Measurements from ENCODE around the gene COX6A2.

COX6A2 gene

GRCh38 chr16:31436221-31437045, 8.3 kb upstream of the COX6A2 start:
- H3K36me3 ChIP-seq (ENCODE audit: insufficient read depth, low read length), result no peaks in the 10 kb centered on the region
- no peak overlapping the region for H3K9ac ChIP-seq (ENCODE audit: insufficient read length)
- DNase-seq (ENCODE audit: low read depth, low spot score), result no peak
- no peak for TF ChIP-seq EZH2 (IDR thresholded peaks at IDR 0.05)
- no peak for TF ChIP-seq POLR2AphosphoS5 (IDR thresholded peaks at IDR 0.05; ENCODE audit: borderline replicate concordance, low read depth, low read length)
- no peak for TF ChIP-seq FOXP2 (optimal IDR thresholded peaks at IDR 0.05; ENCODE audit: control extremely low read depth, extremely low read length, insufficient read depth)
- H3K9me3 ChIP-seq (ENCODE audit: low read depth, low read length), result no peaks in the 10 kb centered on the region
- H3K27ac ChIP-seq, result no peak overlapping the region
- no peak overlapping the region for H3K4me3 ChIP-seq

- Histone ChIP-seq H3K9ac (ENCODE audit: insufficient read length) (no peak overlapping the region), H3K36me3 (ENCODE audit: insufficient read depth, low read length) (no peaks in the 10 kb centered on the region), H3K9me3 (ENCODE audit: low read depth, low read length) (no peaks in the 10 kb centered on the region), H3K4me3 (no peak overlapping the region), H3K27ac (no peak overlapping the region)
- TF ChIP-seq EZH2 (IDR thresholded peaks at IDR 0.05) (no peak), POLR2AphosphoS5 (IDR thresholded peaks at IDR 0.05; ENCODE audit: borderline replicate concordance, low read depth, low read length) (no peak), FOXP2 (optimal IDR thresholded peaks at IDR 0.05; ENCODE audit: control extremely low read depth, extremely low read length, insufficient read depth) (no peak)
- DNase-seq (ENCODE audit: low read depth, low spot score), result no peak
Measured at GRCh38 chr16:31435341-31436220, 7.4 kb upstream of the COX6A2 start.

- Histone ChIP-seq H3K27ac (no peak overlapping the region), H3K36me3 (ENCODE audit: insufficient read depth, low read length) (no peaks in the 10 kb centered on the region), H3K9ac (ENCODE audit: insufficient read length) (no peak overlapping the region), H3K4me3 (no peak overlapping the region), H3K9me3 (ENCODE audit: low read depth, low read length) (no peaks in the 10 kb centered on the region)
- DNase-seq (ENCODE audit: low read depth, low spot score), result no peak
- TF ChIP-seq EZH2 (IDR thresholded peaks at IDR 0.05) (no peak), POLR2AphosphoS5 (IDR thresholded peaks at IDR 0.05; ENCODE audit: borderline replicate concordance, low read depth, low read length) (no peak), FOXP2 (optimal IDR thresholded peaks at IDR 0.05; ENCODE audit: control extremely low read depth, extremely low read length, insufficient read depth) (no peak)
Measured at GRCh38 chr16:31430380-31431052, 2.4 kb upstream of the COX6A2 start.

GRCh38 chr16:31429796-31430195, 1.6 kb upstream of the COX6A2 start:
- Histone ChIP-seq H3K9me3 (ENCODE audit: low read depth, low read length) (no peaks in the 10 kb centered on the region), H3K36me3 (ENCODE audit: insufficient read depth, low read length) (no peaks in the 10 kb centered on the region), H3K4me3 (no peak overlapping the region), H3K27ac (no peak overlapping the region), H3K9ac (ENCODE audit: insufficient read length) (no peak overlapping the region)
- no peak for DNase-seq (ENCODE audit: low read depth, low spot score)
- TF ChIP-seq EZH2 (IDR thresholded peaks at IDR 0.05), result no peak
- TF ChIP-seq FOXP2 (optimal IDR thresholded peaks at IDR 0.05; ENCODE audit: control extremely low read depth, extremely low read length, insufficient read depth), result no peak
- no peak for TF ChIP-seq POLR2AphosphoS5 (IDR thresholded peaks at IDR 0.05; ENCODE audit: borderline replicate concordance, low read depth, low read length)

- Histone ChIP-seq H3K36me3 (ENCODE audit: insufficient read depth, low read length) (no peaks in the 10 kb centered on the region), H3K9me3 (ENCODE audit: low read depth, low read length) (no peaks in the 10 kb centered on the region), H3K9ac (ENCODE audit: insufficient read length) (no peak overlapping the region), H3K27ac (no peak overlapping the region), H3K4me3 (no peak overlapping the region)
- DNase-seq (ENCODE audit: low read depth, low spot score), result no peak
- no peak for TF ChIP-seq EZH2 (IDR thresholded peaks at IDR 0.05)
- no peak for TF ChIP-seq FOXP2 (optimal IDR thresholded peaks at IDR 0.05; ENCODE audit: control extremely low read depth, extremely low read length, insufficient read depth)
- no peak for TF ChIP-seq POLR2AphosphoS5 (IDR thresholded peaks at IDR 0.05; ENCODE audit: borderline replicate concordance, low read depth, low read length)
Measured at GRCh38 chr16:31429314-31429713, 1.2 kb upstream of the COX6A2 start.

- H3K4me3 ChIP-seq, result no peak overlapping the region
- no peaks in the 10 kb centered on the region for H3K36me3 ChIP-seq (ENCODE audit: insufficient read depth, low read length)
- DNase-seq (ENCODE audit: low read depth, low spot score), result no peak
- TF ChIP-seq FOXP2 (optimal IDR thresholded peaks at IDR 0.05; ENCODE audit: control extremely low read depth, extremely low read length, insufficient read depth) (no peak), EZH2 (IDR thresholded peaks at IDR 0.05) (no peak), POLR2AphosphoS5 (IDR thresholded peaks at IDR 0.05; ENCODE audit: borderline replicate concordance, low read depth, low read length) (no peak)
- no peak overlapping the region for H3K27ac ChIP-seq
- no peak overlapping the region for H3K9ac ChIP-seq (ENCODE audit: insufficient read length)
- no peaks in the 10 kb centered on the region for H3K9me3 ChIP-seq (ENCODE audit: low read depth, low read length)
Measured at GRCh38 chr16:31428638-31429247, 583 bp upstream of the COX6A2 start.

- Histone ChIP-seq H3K4me3 (no peak overlapping the region), H3K36me3 (ENCODE audit: insufficient read depth, low read length) (no peaks in the 10 kb centered on the region)
Measured at GRCh38 chr16:31427441-31428278, 500 bp downstream of the COX6A2 start.

More at GRCh38 chr16:31427441-31428278, 500 bp downstream of the COX6A2 start:
- TF ChIP-seq EZH2 (IDR thresholded peaks at IDR 0.05), result no peak
- no peak for TF ChIP-seq FOXP2 (optimal IDR thresholded peaks at IDR 0.05; ENCODE audit: control extremely low read depth, extremely low read length, insufficient read depth)
- TF ChIP-seq POLR2AphosphoS5 (IDR thresholded peaks at IDR 0.05; ENCODE audit: borderline replicate concordance, low read depth, low read length), result no peak
- Histone ChIP-seq H3K9ac (ENCODE audit: insufficient read length) (no peak overlapping the region), H3K27ac (no peak overlapping the region), H3K9me3 (ENCODE audit: low read depth, low read length) (no peaks in the 10 kb centered on the region)
- DNase-seq (ENCODE audit: low read depth, low spot score), result no peak
